Measurements from ENCODE around the gene TMEM132A. TPM values are rescaled to one million over a fixed set of nuclear protein-coding genes. Genes with fewer than 3 reads are reported as not detected.

Gene TMEM132A
- total RNA-seq, 1 experiment from 2014 or later = 114 TPM

DNA sequence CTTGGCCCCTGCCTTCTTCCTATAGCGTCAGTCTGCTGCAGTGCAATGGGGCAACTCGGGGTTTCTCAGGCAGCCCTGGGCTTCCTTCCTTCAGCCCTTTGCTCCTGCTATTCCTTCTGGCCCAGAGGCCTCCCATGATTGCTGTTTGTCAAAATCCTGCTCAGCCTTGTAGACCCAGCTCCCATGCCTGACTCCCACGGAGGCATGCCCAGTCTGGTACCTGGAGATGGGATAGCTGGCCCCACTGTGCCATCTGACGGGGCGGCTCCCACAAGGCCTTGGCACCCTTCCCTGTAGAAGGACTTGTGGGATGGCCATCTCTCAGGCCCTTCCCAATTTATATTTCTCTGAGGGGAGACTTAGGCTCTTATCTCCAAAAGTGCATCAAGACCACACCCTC, 46.6 kb downstream of the TMEM132A start (continued):
- TF ChIP-seq FOXP4 (CRISPR knock-in tag; IDR thresholded peaks at IDR 0.05) = no peak

- H3K36me3 Mint-ChIP-seq = peaks cover 6% of the 10 kb centered on the region
- no peaks in the 10 kb centered on the region for H3K4me1 Mint-ChIP-seq
- H3K4me3 Mint-ChIP-seq = no peak within 1 kb of the TSS
- H3K27me3 Mint-ChIP-seq (ENCODE audit: low read depth) = peaks cover 11% of the 10 kb centered on the region
- ChIA-PET CTCF (interaction anchor here (0.6 to 1.6 kb wide), 3 partner anchors 13 to 1090 kb away, joined by 3 to 4 read pairs (median 4); no protein-coding TSS in a partner anchor), POLR2A (no interaction called here)
- peaks cover 18% of the 10 kb centered on the region for H3K9me3 Mint-ChIP-seq
- ATAC-seq = no peak
- H3K27ac Mint-ChIP-seq = no peak within 1 kb of the TSS
- no peak for DNase-seq (ENCODE audit: low spot score)
- TF ChIP-seq ZNF232 (CRISPR knock-in tag; IDR thresholded peaks at IDR 0.05) (no peak), FOXJ3 (CRISPR knock-in tag; IDR thresholded peaks at IDR 0.05; ENCODE audit: borderline replicate concordance) (no peak), USF2 (CRISPR knock-in tag; IDR thresholded peaks at IDR 0.05) (no peak), ZNF532 (CRISPR knock-in tag; IDR thresholded peaks at IDR 0.05; ENCODE audit: borderline replicate concordance) (no peak), ATF1 (CRISPR knock-in tag; IDR thresholded peaks at IDR 0.05) (no peak), ESRRA (CRISPR knock-in tag; IDR thresholded peaks at IDR 0.05; ENCODE audit: borderline replicate concordance) (no peak), CREB1 (CRISPR knock-in tag; IDR thresholded peaks at IDR 0.05) (no peak), KAT7 (CRISPR knock-in tag; IDR thresholded peaks at IDR 0.05; ENCODE audit: borderline replicate concordance) (no peak)
- TF ChIP-seq, protein P1, sequence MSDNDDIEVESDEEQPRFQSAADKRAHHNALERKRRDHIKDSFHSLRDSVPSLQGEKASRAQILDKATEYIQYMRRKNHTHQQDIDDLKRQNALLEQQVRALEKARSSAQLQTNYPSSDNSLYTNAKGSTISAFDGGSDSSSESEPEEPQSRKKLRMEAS (CRISPR knock-in tag; IDR thresholded peaks at IDR 0.05) = no peak
- TF ChIP-seq, protein P2, sequence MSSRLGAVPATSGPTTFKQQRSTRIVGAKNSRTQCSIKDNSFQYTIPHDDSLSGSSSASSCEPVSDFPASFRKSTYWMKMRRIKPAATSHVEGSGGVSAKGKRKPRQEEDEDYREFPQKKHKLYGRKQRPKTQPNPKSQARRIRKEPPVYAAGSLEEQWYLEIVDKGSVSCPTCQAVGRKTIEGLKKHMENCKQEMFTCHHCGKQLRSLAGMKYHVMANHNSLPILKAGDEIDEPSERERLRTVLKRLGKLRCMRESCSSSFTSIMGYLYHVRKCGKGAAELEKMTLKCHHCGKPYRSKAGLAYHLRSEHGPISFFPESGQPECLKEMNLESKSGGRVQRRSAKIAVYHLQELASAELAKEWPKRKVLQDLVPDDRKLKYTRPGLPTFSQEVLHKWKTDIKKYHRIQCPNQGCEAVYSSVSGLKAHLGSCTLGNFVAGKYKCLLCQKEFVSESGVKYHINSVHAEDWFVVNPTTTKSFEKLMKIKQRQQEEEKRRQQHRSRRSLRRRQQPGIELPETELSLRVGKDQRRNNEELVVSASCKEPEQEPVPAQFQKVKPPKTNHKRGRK (CRISPR knock-in tag; IDR thresholded peaks at IDR 0.05; ENCODE audit: borderline replicate concordance) = no peak
- TF ChIP-seq, protein P3, sequence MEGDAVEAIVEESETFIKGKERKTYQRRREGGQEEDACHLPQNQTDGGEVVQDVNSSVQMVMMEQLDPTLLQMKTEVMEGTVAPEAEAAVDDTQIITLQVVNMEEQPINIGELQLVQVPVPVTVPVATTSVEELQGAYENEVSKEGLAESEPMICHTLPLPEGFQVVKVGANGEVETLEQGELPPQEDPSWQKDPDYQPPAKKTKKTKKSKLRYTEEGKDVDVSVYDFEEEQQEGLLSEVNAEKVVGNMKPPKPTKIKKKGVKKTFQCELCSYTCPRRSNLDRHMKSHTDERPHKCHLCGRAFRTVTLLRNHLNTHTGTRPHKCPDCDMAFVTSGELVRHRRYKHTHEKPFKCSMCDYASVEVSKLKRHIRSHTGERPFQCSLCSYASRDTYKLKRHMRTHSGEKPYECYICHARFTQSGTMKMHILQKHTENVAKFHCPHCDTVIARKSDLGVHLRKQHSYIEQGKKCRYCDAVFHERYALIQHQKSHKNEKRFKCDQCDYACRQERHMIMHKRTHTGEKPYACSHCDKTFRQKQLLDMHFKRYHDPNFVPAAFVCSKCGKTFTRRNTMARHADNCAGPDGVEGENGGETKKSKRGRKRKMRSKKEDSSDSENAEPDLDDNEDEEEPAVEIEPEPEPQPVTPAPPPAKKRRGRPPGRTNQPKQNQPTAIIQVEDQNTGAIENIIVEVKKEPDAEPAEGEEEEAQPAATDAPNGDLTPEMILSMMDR (IDR thresholded peaks at IDR 0.05) = no peak
- TF ChIP-seq, protein P4, sequence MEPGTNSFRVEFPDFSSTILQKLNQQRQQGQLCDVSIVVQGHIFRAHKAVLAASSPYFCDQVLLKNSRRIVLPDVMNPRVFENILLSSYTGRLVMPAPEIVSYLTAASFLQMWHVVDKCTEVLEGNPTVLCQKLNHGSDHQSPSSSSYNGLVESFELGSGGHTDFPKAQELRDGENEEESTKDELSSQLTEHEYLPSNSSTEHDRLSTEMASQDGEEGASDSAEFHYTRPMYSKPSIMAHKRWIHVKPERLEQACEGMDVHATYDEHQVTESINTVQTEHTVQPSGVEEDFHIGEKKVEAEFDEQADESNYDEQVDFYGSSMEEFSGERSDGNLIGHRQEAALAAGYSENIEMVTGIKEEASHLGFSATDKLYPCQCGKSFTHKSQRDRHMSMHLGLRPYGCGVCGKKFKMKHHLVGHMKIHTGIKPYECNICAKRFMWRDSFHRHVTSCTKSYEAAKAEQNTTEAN (CRISPR knock-in tag; IDR thresholded peaks at IDR 0.05) = no peak
- TF ChIP-seq, protein P5, sequence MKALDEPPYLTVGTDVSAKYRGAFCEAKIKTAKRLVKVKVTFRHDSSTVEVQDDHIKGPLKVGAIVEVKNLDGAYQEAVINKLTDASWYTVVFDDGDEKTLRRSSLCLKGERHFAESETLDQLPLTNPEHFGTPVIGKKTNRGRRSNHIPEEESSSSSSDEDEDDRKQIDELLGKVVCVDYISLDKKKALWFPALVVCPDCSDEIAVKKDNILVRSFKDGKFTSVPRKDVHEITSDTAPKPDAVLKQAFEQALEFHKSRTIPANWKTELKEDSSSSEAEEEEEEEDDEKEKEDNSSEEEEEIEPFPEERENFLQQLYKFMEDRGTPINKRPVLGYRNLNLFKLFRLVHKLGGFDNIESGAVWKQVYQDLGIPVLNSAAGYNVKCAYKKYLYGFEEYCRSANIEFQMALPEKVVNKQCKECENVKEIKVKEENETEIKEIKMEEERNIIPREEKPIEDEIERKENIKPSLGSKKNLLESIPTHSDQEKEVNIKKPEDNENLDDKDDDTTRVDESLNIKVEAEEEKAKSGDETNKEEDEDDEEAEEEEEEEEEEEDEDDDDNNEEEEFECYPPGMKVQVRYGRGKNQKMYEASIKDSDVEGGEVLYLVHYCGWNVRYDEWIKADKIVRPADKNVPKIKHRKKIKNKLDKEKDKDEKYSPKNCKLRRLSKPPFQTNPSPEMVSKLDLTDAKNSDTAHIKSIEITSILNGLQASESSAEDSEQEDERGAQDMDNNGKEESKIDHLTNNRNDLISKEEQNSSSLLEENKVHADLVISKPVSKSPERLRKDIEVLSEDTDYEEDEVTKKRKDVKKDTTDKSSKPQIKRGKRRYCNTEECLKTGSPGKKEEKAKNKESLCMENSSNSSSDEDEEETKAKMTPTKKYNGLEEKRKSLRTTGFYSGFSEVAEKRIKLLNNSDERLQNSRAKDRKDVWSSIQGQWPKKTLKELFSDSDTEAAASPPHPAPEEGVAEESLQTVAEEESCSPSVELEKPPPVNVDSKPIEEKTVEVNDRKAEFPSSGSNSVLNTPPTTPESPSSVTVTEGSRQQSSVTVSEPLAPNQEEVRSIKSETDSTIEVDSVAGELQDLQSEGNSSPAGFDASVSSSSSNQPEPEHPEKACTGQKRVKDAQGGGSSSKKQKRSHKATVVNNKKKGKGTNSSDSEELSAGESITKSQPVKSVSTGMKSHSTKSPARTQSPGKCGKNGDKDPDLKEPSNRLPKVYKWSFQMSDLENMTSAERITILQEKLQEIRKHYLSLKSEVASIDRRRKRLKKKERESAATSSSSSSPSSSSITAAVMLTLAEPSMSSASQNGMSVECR (CRISPR knock-in tag; IDR thresholded peaks at IDR 0.05; ENCODE audit: borderline replicate concordance) = no peak
Measured at GRCh38 chr11:60971520-60971919, 47.3 kb downstream of the TMEM132A start, which contains the start of gene CD6. TSS of gene CD6 (plus strand) at chr11:60971680. CDS start at chr11:60971866, 186 bp downstream.
